Hair follicle dermal papilla cell (primary cell): ENCODE measurements around the gene CYP4F11. TPM values are rescaled to one million over a fixed set of nuclear protein-coding genes. Genes with fewer than 3 reads are reported as not detected.

ENCODE experiments used
- small RNA-seq: library from RNA; depleted of rRNA; stranded (forward); fragments of <200 nt; gene quantifications from one replicate; pipeline ENCODE3, GENCODE V24; 2012
- total RNA-seq: library from RNA; depleted of rRNA; stranded (reverse); fragments of >200 nt; gene quantifications from 2 replicates; pipeline ENCODE4 v1.2.3, GENCODE V29; 2012

Gene CYP4F11, protein sequence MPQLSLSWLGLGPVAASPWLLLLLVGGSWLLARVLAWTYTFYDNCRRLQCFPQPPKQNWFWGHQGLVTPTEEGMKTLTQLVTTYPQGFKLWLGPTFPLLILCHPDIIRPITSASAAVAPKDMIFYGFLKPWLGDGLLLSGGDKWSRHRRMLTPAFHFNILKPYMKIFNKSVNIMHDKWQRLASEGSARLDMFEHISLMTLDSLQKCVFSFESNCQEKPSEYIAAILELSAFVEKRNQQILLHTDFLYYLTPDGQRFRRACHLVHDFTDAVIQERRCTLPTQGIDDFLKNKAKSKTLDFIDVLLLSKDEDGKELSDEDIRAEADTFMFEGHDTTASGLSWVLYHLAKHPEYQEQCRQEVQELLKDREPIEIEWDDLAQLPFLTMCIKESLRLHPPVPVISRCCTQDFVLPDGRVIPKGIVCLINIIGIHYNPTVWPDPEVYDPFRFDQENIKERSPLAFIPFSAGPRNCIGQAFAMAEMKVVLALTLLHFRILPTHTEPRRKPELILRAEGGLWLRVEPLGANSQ
- not detected in 2 replicates for total RNA-seq

DNA sequence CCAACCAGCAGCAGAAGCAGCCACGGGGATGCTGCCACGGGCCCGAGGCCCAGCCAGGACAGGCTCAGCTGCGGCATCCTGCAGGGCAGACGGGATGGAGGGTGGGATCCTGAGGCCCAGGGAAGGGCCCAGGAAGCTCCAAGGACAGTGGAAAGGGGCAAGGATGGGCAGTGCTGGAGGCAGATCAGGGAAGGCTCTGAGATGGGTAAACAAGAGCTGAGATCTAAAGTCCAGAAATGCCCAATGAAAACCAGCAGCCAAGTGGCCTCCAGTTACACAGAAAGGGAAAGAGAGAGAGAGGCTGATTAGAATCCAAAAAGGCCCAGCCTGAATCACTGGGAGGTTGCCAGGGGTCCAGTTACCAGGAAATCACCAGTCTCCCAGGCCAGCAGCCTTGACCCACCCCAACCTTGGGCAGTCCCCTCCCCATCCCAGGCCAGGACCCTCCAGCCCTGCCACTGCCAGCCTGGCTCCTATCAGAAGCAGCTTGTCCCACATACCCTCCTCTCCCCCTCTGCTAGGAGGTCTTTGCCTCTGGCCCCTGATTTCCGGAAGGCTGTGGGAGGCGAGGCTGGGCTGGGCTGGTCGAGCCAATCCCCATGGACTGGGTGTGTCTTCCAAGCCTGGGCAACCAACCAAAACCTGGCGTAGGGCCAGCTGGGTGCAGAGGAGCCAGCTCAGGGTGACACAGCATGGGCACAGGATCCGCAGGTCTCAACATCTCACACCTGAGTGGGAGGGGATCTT, at the start of gene CYP4F11:
CYP4F11 (minus strand) TSS at position 198 of the 747 bp plus-strand sequence; CDS start at position 77, 121 bp downstream.

DNA sequence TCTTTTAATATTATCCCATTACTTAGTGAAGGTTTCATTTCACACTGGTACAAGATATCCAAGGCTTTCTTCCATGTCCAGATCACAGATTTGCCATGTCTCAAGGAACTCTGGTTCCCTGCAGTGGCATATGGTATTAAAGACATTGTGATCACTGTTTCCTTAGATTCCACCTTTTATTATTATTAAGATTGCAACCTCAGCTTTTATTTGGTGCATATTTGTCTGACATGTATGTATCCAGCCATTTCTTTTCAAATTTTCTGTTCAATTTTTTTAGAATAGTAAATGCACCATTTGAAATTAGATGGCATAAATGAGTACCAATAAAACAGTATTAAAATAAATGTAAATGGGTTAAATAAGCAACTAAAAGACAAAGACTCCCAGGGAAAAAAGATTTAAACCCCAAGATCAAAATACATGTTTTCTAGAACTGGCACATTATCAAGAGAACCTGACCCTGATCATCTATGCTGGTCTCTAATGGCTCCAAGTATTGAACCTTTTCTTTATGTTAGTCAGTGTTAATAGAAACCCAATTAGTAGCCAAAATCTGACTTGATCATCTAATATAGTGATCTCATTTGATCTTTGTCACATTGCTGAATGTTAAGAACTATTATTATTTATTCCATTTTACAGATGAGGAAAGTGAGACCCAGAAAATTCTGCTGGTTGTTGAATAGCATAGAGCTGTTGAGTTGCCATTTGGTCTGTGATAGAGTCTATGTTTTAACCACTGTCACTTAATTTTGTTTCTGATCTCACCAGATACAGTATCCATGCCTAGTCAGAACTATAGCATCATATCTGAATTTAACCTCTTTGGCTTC, 14.1 kb upstream of the CYP4F11 start, which contains the start of gene OR10H4:
OR10H4 (plus strand) TSS at position 786 of the 836 bp plus-strand sequence; CDS start at position 786, 0 bp downstream.

DNA sequence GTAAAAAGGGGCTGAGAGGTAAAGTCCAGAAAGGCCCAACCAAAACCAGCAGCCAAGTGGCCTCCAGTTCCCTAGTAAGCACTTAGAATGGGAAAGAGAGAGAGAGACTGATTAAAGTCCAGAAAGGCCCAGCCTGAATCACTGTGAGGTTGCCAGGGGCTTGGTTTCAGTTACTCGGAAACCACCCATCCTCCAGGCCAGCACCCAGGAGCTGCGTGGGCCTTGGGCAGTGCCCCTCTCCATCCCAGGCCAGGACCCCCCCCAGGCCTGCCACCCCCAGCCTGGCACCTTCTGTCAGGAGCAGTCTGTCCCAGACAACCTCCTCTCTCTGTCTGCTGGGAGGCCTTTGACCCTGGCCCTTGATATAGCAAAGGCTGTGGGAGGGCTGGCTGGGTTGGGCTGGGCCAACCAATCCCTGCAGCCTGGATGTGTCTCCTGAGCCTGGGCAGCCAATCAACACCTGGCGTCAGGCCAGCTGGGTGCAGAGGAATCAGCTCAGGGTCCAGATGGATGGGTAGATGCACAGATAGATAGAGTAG, 36.5 kb downstream of the CYP4F11 start, which contains the start of gene CYP4F2:
CYP4F2 (minus strand) TSS at position 337 of the 539 bp plus-strand sequence. CDS start 463 bp downstream, outside the sequence.

Small RNA genes within 50 kb of the gene (small RNA-seq; reads per million reads assigned to genes)
- gene CYP4F36P, result not detected

Other genes starting within 250 kb of the CYP4F11 start
- not detected in 2 replicates for gene OR10H2, start 206.5 kb downstream of the CYP4F11 start, total RNA-seq
- not detected in 2 replicates for gene OR10H3, start 196.5 kb downstream of the CYP4F11 start, total RNA-seq
- not detected in 2 replicates for gene OR10H5, start 146.9 kb downstream of the CYP4F11 start, total RNA-seq
- gene OR10H1, start 118.9 kb downstream of the CYP4F11 start, total RNA-seq, result not detected in 2 replicates
- not detected in 2 replicates for gene CYP4F2, start 36.5 kb downstream of the CYP4F11 start, total RNA-seq
- gene OR10H4, start 14.5 kb upstream of the CYP4F11 start, total RNA-seq, result not detected in 2 replicates
- gene TPM4, start 142.0 kb upstream of the CYP4F11 start, total RNA-seq, result 1,255 and 1,332 TPM in 2 replicates
- gene RAB8A, start 177.4 kb upstream of the CYP4F11 start, total RNA-seq, result 65.8 and 66.0 TPM in 2 replicates
- not detected in 2 replicates for gene HSH2D, start 209.2 kb upstream of the CYP4F11 start, total RNA-seq
- not detected in 2 replicates for gene CIB3, start 239.0 kb upstream of the CYP4F11 start, total RNA-seq